HG02571 (cell line): ENCODE data around the gene EYS.
"Not testable (repeated sequence)": the region's sequence is repeated elsewhere in the genome, so short reads cannot be mapped to it uniquely, and the experiment has no call there.

ENCODE experiments used
- ATAC-seq: cut with Tn5 transposase; IDR thresholded peaks from one replicate; pipeline ENCODE4 v1.9.1; 2021; ENCODE audit warnings: mild to moderate bottlenecking, moderate library complexity; ENCODE audit not compliant: unreplicated experiment

Gene EYS

DNA sequence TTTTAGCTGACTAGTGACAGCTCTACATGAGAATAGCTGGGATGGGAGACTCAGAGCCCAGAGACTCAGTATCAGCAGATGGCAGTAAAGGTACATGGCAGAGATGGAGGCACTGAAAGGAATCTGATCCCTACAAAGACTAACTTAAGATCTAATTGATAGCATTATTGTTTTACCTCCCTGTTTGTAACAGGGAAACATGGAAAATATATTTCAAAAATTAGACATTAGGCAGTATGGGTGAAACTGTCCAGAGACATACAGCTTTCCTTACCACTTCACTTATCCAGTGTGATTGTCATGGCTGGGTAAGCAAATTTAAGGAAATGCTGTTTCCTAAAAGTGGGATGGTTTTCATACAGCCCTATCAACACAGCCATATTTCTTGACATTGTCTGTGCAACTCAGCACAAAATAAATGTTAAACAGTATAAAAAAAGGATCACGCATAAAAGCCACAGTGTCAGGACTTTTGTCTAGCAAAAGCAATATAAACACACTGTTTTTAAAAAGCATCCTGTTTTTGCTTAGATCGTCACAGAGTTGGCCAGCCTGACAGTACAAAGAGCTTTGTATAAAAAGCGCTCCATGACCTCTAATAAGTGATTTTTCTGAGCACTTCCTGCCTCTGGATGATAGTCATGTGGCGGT, 1694.5 kb downstream of the EYS start:
- ATAC-seq, result no peak

DNA sequence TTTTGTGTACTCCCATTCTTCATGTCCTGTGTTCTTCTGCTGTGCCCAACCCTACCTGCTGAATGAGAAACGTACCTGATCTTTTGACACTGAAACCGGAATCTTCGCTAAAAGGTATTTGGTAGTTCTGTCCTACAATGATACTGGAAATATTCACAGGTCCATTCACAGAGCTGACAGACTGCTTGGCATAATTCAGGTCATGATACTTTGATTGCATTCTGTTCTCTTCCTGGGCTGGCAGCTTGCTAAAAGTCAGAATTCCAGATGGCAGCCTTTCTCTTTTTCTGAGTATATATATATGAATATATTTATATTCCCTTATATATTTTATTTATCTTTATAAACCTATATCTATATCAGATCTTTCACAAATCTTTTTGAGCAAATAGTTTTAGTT, 1696.4 kb downstream of the EYS start:
- no peak for ATAC-seq

- ATAC-seq, result no peak
Observed at GRCh38 chr6:64010010-64010409, 1697.0 kb downstream of the EYS start.

DNA sequence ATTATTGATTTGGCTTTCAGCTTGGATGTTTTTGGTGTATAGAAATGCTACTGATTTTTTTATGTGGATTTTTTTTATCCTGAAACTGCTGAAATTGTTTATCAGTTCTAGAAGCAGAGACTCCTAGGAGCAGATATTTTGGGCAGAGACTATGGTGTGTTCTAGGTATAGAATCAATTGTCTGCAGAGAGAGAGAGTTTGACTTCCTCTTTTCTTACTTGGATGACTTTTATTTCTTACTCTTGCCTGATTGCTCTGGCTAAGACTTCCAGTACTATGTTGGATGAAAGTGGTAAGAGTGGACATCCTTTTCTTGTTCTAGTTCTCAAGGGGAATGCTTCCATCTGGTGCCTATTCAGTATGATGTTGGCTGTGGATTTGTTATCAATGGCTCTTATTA, 1700.8 kb downstream of the EYS start:
- ATAC-seq, result no peak

DNA sequence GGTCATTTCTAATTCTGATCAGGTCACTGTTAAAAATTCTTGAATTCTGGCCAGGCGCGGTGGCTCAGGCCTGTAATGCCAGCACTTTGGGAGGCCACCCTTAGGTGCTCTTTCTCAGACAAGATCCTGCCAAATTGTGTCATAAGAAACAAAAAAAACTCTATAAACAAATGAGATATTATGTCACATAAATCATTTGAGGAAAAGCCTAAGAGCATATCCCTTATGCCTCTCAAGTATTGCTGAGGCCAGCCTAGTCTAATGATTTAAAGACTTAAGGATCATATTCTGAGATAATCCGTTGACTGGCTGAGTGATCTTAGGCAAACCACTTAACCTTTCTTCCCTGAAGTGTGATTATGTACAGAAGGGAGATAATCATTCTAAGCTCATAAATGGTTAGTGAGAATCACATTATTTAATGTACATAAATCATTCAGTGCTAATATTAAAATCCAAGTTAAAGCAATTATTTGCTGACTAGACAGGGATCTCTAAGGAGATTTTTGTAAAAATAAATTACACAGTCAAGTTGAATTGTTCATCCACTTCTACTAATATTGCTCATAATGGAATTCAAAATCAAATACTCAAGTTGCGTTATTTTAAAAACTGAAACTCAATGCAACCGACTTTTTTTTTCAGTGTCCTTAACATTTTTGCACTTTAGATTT, 1706.1 kb downstream of the EYS start:
- no peak for ATAC-seq

DNA sequence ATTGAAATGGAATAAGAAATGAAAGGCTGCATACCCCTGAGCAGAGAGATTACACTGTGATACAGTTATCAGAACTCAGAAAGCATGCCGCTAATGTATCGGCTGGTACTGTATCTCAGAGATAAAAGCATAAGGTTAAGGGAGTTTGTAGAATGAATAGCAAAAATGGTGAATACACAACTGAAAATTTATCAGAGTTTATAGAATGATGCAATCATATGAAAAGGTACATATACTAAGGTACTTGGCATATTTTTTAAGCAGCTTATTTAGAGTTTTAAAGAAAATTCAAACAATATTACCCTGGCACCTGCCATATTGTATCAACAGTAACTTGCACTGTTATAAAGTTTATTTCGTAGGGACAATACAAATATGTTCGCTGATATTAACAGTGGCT, 1707.4 kb downstream of the EYS start:
- ATAC-seq, result no peak

GRCh38 chr6:63998991-63999390, 1708.0 kb downstream of the EYS start:
- ATAC-seq, result no peak

DNA sequence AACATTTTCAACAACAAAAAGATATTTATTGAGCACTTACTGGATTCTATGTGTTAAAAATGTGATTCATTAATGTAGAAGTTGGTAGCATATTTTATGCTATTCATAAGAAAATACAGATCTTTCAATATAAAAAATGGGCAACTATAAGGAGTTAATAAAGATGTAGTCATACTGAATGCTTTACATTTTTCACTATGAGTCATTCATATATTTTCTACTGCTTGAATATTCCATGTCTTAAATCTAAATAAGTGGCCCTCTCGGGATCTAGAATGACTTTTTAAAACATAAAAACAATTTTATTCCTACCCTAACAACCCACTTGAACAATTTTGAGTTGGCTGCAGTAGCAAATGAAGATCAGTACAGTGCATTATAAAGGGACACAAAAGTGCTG, 1709.3 kb downstream of the EYS start:
- no peak for ATAC-seq

DNA sequence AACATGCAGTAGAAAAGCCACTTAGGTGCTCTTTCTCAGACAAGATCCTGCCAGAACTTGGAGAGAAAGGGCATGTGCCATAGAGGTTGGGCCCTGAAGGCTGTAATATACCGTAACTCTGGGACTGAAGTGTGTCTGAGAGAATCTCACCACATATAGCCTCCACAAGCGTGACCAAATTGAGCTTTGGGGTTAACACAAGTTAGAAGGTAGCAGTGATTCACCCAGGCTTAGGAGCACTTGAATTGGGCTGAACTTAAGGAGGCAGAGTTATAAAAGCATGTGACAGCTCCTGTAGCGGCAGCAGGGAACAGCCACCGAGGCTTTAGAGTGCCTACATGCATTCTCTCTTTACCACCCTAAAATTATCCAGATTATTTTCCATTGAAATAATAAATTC, 1709.8 kb downstream of the EYS start:
- no peak for ATAC-seq

DNA sequence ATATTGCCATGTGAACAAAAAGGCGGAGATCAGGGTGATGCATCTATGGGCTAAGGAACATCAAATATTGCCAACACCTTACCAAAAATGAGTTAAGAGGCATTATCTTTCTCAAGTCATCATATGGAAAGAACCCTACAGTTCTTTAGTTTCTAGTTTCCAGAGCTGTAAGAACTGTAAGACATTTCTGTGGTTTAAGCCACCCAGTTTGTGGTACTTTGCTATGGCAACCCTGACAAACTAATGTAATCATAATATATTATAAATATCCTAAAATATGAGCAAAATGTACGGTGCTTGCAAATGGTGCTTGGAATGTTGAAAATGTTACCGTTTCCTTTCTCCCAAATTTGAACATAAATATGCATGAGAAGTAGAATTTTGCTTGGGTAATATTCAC, 1721.8 kb downstream of the EYS start:
- no peak for ATAC-seq

- no peak for ATAC-seq
Observed at GRCh38 chr6:63975699-63976098, 1731.3 kb downstream of the EYS start.

DNA sequence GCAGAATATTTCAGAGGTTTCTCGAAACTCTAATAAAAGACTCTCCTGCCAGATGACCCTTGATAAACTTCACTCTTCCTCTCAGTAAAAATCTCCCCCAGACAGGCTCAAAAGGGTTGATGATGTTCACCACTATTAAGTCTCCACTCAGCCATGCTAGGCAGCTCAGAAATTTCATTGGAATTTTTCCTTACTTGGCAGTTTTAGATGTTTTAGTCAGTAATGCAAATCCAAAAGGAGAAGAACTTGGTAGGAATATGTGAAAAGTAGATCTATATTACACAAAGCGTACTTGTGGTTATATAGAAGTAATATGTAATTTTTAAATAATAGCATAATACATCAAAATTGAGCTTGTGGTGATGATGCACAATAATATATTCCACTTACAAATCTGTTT, 1738.4 kb downstream of the EYS start:
- no peak for ATAC-seq

GRCh38 chr6:63964366-63964765, 1742.7 kb downstream of the EYS start:
- ATAC-seq, result no peak

DNA sequence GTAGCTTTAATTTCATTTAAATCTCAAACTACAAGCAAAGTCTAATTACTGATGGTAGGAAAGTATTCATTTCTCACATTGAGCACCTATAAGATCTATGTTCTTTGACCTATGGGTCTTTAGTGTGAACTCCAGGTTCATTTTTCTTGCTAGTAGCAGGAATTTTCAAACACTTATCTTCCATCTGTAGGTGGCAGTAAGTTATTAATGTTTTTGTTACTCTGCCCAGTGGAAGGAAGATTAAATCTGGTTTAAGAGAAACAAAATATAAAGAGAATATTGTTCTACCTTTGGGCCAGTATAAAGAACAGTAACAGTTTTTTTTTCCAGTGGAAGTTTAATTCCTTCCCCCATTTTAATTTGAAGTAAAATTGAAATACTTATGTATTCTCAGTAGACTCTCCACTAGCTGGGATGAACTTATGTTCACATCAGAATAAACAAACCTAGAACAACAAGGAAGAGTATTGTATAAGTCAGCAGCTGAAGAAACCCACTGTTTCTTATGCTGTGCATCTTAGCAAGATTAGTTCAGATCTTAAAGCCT, 1743.2 kb downstream of the EYS start:
- no peak for ATAC-seq

DNA sequence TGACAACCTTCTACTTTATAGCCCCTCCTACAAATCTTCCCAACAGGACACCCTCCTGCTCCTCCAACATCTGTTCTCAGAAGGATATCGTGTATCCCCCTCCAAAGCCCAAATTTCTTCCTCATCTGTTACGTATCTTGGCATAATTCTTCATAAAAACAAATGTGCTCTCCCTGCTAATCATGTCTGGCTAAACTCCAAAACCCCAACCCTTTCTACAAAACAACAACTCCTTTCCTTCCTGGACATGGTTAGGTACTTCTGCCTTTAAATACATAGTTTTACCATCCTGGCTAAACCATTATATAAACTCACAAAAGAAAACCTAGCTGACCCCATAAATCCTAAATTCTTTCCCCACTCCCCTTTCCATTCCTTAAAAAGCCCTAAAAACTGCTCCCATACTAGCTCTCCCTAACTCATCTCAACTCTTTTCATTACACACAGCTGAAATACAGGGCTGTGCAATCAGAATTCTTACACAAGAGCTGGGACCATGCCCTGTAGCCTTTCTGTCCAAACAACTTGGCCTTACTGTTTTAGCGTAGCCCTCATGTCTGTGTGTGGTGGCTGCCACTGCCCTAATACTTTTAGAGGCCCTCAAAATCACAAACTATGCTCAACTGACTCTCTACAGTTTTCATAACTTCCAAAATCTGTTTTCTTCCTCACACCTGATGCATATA, 1753.5 kb downstream of the EYS start:
- ATAC-seq, result not testable (repeated sequence)

DNA sequence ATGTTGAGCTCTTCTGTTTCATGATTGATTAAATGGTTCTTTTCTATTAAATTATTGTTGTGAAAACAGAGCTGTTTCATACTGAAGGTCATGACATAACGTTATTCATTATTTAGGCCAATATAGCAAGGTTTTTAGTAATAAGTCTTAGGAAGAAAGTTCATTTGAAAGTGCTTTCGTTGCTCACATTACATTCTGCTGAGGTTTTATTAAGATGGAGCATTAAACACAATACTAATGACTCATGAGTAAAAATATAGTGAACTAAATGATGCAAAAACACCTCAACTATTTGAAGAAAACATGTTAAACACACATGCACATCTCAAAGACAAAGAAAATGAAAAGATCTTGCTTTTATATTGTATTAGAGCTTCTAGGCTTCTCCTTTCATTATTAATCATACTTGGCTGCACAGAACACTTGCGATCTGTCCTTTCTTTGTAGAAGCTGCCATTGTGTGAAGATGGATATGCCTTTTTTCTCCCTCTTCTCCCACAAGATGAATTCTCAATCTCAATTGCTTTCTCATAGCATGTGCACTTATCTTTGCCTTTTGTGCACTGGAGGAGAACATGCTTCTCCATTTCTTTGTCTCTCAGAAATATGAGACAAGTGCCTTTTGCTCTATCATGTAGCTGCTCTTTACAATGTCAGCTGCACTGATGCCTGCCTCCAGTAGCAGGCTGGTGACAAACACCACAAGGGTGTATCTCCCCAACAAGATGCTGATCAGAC, 1759.1 kb downstream of the EYS start:
- no peak for ATAC-seq

GRCh38 chr6:63945987-63946386, 1761.0 kb downstream of the EYS start:
- ATAC-seq, result no peak

DNA sequence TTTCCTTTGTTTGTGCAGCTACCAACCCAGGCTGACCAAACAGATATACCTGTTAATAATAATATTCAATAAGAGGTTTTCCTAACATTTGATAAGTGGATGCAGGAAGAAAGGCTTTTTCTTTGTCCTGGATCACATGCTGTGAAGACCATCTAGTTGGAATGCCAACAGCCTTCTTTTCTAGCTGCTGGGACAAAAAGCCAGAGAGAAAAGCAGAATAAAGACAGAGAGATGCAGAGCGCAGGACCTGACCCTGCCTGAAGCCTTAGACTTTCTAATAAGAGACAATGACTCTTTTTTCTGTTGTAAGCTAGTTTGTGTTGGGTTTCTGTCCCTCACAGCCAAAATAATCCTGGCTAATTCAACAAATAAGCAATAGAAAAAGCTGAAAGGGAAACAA, 1763.2 kb downstream of the EYS start:
- no peak for ATAC-seq

- ATAC-seq, result no peak
Observed at GRCh38 chr6:63941747-63942470, 1765.1 kb downstream of the EYS start.

GRCh38 chr6:63940056-63940455, 1767.0 kb downstream of the EYS start:
- ATAC-seq, result no peak

- no peak for ATAC-seq
Observed at GRCh38 chr6:63936399-63936798, 1770.6 kb downstream of the EYS start.
